SK-MEL-5 (cell line): ENCODE results near the gene ILDR2. TPM values are rescaled to one million over a fixed set of nuclear protein-coding genes. Genes with fewer than 3 reads are reported as not detected.

Experiments used
- DNase-seq: peaks from one replicate; pipeline ENCODE4 v3.0.0-alpha.2; 2016; ENCODE audit warnings: low read depth, low spot score
- in situ Hi-C: cut with HindIII; loops from 2 replicates; pipeline ENCODE4 v1.10.0; 2016; ENCODE audit warnings: low sequenced_read_pairs, high pct_unique_total_duplicates, low pct_unique_long_range_greater_than_20kb
- total RNA-seq: library from RNA; depleted of rRNA; stranded (reverse); fragments of >200 nt; shearing (Covaris generic); gene quantifications from 2 replicates; pipeline ENCODE4 v1.2.3, GENCODE V29; 2014

Gene ILDR2
- total RNA-seq, 1 experiment from 2014 or later = 0.79 TPM

- no peak for DNase-seq
- in situ Hi-C loops = no loop called here
Measured at GRCh38 chr1:166977951-166978350, 2.6 kb upstream of the ILDR2 start.

DNA sequence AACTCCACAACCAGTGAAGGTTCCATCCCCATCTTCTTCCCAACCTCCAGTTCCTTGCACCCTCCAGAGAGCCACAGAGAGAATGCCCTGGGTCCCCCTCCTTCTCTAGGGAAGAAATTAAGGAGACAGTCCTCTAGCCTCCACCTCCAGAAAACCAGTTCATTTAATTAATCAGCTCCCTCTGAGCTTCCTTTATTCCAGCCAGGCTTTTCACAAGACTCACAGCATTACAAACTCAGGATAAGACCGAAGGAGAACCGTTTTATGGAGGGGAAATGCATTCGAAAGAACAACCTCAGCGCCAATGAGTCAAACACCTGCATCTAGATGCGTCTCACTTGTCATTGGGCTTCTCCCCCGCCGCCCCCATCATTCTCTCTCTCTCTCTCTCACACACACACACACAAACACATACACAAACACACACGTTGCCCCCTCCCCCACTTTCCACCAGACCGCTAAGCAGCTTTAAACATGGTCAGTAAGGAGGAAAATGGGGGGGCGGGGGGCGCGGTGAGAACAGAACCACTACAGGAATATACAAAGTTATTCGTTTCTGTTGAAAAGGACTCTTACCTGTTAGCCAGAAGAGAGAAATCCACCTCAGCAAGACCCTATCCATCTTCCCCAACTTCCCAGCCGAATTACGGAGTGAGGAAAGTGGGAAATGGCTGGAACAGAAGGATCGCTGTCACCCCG lies 544 bp downstream of the ILDR2 start:
- in situ Hi-C loops = no loop called here
- no peak for DNase-seq

DNA sequence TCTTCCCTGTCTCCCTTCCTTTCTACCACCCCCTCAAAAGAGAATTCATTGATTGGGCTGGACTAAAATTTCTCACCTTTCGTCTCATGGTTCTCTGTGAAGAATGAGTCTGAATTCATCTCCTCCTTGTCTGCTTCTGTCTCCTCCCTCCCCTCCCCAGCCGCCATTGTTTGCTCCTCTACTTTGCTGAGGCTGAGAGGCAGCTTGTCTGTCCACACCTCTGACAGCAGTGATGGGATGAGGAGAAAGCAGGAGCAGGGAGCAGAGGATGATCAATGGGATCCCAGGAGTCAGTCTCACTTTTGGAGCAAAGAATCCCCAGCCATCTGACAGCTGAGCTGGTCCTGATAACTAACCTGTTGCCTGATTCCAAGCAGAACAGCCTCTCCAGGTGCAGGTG lies 2.5 kb downstream of the ILDR2 start:
- in situ Hi-C loops = no loop called here
- no peak for DNase-seq

DNA sequence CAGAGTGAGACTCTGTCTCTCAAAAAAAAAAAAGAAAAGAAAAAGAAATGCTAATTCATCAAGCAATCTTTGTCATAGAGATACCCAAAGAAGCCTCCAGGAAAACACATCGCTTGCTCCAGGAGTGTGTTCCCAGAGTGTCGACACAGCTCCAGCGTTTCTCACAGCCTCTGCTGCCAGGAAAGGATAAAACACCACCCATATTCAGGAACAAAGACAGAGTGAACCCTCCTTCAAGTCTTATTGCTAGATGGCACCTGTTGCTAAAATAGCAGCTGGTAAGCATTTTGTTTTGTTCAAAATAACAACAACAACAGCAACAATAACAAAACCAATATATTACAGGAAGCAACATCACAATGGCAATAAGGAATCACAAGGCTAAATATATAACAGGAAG lies 3.1 kb downstream of the ILDR2 start:
- in situ Hi-C loops = no loop called here
- DNase-seq = no peak

DNA sequence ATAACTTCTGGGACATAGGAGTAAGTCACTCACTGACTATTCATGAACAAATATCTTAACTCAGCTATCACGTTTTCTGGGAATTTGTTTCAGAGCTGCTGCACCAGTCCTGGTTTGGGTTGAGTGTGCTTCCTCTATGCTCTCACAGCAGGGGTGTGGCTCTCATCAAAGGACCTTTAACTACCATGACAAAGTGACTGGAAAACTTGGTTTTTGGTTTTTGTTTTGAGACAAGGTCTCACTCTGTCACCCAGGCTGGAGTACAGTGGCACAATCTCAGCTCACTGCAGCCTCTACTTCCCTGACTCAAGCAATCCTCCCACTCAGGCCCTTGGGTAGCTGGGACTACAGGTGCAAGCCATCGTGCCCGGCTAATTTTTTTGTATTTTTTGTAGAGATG lies 4.1 kb downstream of the ILDR2 start:
- no peak for DNase-seq
- in situ Hi-C loops = no loop called here

GRCh38 chr1:166969074-166969677 lies 6.2 kb downstream of the ILDR2 start:
- no peak for DNase-seq
- in situ Hi-C loops = no loop called here

- in situ Hi-C loops = no loop called here
- DNase-seq = no peak
Measured at GRCh38 chr1:166960858-166961474, 14.4 kb downstream of the ILDR2 start.

- no peak for DNase-seq
- in situ Hi-C loops = no loop called here
Measured at GRCh38 chr1:166956872-166957271, 18.5 kb downstream of the ILDR2 start.

DNA sequence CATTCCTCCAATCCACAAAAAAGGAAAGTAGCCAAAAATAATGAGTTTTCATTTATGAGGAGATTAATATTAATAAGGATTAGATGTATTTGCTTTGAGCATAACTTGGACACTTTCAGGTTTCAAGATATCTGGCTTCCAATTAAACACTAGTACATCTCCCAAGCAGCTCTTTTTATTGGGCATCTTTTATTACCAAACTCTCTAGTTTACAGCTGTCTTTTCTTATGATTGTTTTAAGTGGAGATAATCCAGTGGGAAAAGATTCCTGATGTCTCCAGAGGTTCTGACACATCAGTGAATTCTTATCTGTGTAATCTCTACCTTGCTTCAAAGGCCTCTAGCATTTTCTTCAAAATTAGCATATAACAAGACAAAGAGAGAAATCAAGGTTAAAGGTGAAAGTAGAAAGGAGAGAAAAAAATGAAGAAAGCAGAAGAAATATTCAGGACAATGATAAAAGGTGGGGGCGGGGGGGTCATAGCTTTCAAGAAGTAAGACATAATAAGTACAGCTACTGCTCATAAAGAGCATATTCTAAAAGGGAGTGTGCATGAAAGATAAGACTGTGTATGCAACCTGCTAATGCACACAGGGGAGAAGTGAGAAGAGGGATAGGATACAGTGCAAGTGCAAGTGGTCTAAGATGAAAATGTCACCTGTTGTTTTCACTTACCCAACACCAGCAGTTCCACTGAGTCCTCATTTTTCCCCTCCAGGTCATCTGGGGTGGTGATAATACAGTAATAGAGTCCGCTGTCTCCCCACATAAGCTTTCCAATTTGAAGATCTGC lies 19.1 kb downstream of the ILDR2 start:
- no peak for DNase-seq
- in situ Hi-C loops = no loop called here

- in situ Hi-C loops = no loop called here
Measured at GRCh38 chr1:166953491-166953890, 21.8 kb downstream of the ILDR2 start.

GRCh38 chr1:166952002-166952746 lies 23.2 kb downstream of the ILDR2 start:
- in situ Hi-C loops = no loop called here
- DNase-seq = no peak

More at GRCh38 chr1:166953491-166953890, 21.8 kb downstream of the ILDR2 start:
- DNase-seq = no peak

GRCh38 chr1:166951050-166951449 lies 24.3 kb downstream of the ILDR2 start:
- no peak for DNase-seq
- in situ Hi-C loops = no loop called here

GRCh38 chr1:166950156-166950555 lies 25.2 kb downstream of the ILDR2 start:
- DNase-seq = no peak
- in situ Hi-C loops = no loop called here

- in situ Hi-C loops = no loop called here
- no peak for DNase-seq
Measured at GRCh38 chr1:166948856-166949350, 26.4 kb downstream of the ILDR2 start.

GRCh38 chr1:166947398-166948043 lies 27.8 kb downstream of the ILDR2 start:
- in situ Hi-C loops = no loop called here
- DNase-seq = no peak

DNA sequence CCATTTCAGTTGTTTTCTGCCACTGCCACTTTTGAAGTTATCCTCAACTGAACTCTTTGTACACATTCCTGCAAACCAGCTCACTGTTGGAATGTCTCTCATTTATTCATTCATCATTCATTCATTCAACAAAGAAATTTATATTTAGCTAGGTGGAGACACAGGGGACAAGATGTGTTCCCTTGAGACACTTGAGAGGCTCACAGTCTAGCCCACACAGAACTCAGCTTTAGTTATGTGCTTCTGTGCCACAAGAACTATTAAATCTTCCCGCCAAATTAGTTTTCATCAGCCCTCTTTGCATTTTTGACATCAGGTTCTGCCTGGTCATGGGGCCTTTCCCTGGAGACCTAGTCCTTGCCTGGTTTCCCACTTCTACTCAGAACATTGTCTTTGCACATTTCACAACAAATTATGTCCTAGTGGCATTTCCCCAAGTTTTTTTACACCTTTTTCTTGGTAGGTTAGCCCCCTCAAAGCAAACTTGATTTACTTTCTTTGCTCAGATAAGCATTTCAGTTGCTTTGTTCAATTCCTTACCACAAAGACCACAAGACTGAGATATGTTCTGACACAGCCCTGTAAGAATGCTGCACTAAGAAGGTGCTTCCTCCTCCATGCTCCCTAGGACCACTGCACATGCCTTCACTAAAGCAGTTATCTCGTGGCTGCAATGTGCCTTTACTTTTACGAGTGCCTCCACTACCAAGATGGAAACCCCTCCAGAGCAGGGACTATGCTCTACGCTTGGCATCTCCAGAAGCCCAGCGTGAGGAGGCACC lies 31.0 kb downstream of the ILDR2 start:
- DNase-seq = no peak
- in situ Hi-C loops = no loop called here
